HEK293 (cell line): ENCODE measurements around the gene ITPR2.

Source experiments
- CTCF ChIA-PET: fragments of 350-600 bp; formaldehyde crosslinking; extraction: SDS; loops from one replicate; lab custom pipeline; 2021; ENCODE audit warnings: antibody characterized with exemption; lab: Yijun Ruan, JAX
- POLR2A ChIA-PET: fragments of 300-600 bp; formaldehyde crosslinking; extraction: SDS; loops from one replicate; lab custom pipeline; 2020; ENCODE audit warnings: antibody characterized with exemption, inconsistent platforms; lab: Yijun Ruan, JAX
- H3K27ac ChIP-seq: fragments of 200-500 bp; sonication (Bioruptor generic); 2 replicates; pipeline ENCODE4 v1.5.1; 2014; ENCODE audit warnings: low read depth, low read length, control low read depth, inconsistent platforms; ENCODE audit errors: extremely low read depth
- H3K36me3 ChIP-seq, 2 experiments: fragments of 200-500 bp in 1 of 2; sonication (Bioruptor generic) in 1 of 2; 1 replicate in 1 of 2; 2 replicates in 1 of 2; pipeline ENCODE4 v1.5.1; 2014 to 2017; ENCODE audit warnings: inconsistent platforms in 2 of 2, low read length in 2 of 2; ENCODE audit not compliant: control insufficient read depth in 2 of 2, insufficient read depth in 1 of 2
- H3K4me1 ChIP-seq: fragments of 200-500 bp; sonication (Bioruptor generic); 2 replicates; pipeline ENCODE4 v1.5.1; 2014; ENCODE audit warnings: mild to moderate bottlenecking, low read length, inconsistent platforms; ENCODE audit not compliant: control insufficient read depth, insufficient read depth
- H3K4me3 ChIP-seq: 2 replicates; pipeline ENCODE4 v1.5.1; 2011; ENCODE audit warnings: low read depth, mild to moderate bottlenecking, control low read depth, low read length, moderate library complexity
- H3K9me3 ChIP-seq: fragments of 200-500 bp; sonication (Bioruptor generic); 2 replicates; pipeline ENCODE4 v1.5.1; 2014; ENCODE audit warnings: low read depth, low read length, inconsistent platforms; ENCODE audit not compliant: control insufficient read depth, insufficient read depth
- EGR2 ChIP-seq: fragments of 450-650 bp; formaldehyde crosslinking; IDR thresholded peaks from 2 replicates; pipeline ENCODE4 v1.5.1; 2016; ENCODE audit warnings: low read depth, missing biosample characterization, missing genetic modification characterization
- GLI2 ChIP-seq: fragments of 450-650 bp; formaldehyde crosslinking; IDR thresholded peaks from 2 replicates; pipeline ENCODE4; 2017; ENCODE audit warnings: missing biosample characterization, missing genetic modification characterization, low read depth, borderline replicate concordance
- HIC1 ChIP-seq: fragments of 450-650 bp; formaldehyde crosslinking; IDR thresholded peaks from 2 replicates; pipeline ENCODE4 v1.5.1; 2016; ENCODE audit warnings: missing biosample characterization, missing genetic modification characterization
- MEIS1 ChIP-seq: sonication (generic); formaldehyde crosslinking; IDR thresholded peaks from 2 replicates; pipeline ENCODE4 v1.8.1; 2022; ENCODE audit warnings: missing genetic modification reagents, mild to moderate bottlenecking, borderline replicate concordance
- SCRT1 ChIP-seq: fragments of 450-650 bp; formaldehyde crosslinking; IDR thresholded peaks from 2 replicates; pipeline ENCODE4 v1.5.1; 2016; ENCODE audit warnings: missing biosample characterization, missing genetic modification characterization, borderline replicate concordance
- WT1 ChIP-seq: fragments of 450-650 bp; formaldehyde crosslinking; IDR thresholded peaks from 2 replicates; pipeline ENCODE4 v1.5.1; 2016; ENCODE audit warnings: missing biosample characterization, missing genetic modification characterization
- YY1 ChIP-seq: fragments of 450-650 bp; formaldehyde crosslinking; IDR thresholded peaks from 2 replicates; pipeline ENCODE4 v1.5.1; 2018; ENCODE audit warnings: missing biosample characterization, missing genetic modification characterization
- ZFP41 ChIP-seq: fragments of 450-650 bp; formaldehyde crosslinking; IDR thresholded peaks from 2 replicates; pipeline ENCODE4 v1.5.1; 2016; ENCODE audit warnings: missing biosample characterization, missing genetic modification characterization, borderline replicate concordance
- ZFP69B ChIP-seq: fragments of 450-650 bp; formaldehyde crosslinking; IDR thresholded peaks from 2 replicates; pipeline ENCODE4 v1.5.1; 2016; ENCODE audit warnings: missing biosample characterization, missing genetic modification characterization
- ZNF114 ChIP-seq: fragments of 450-650 bp; formaldehyde crosslinking; IDR thresholded peaks from 2 replicates; pipeline ENCODE4 v1.5.0; 2017; ENCODE audit warnings: missing biosample characterization, missing genetic modification characterization
- ZNF155 ChIP-seq: fragments of 450-650 bp; formaldehyde crosslinking; IDR thresholded peaks from 2 replicates; pipeline ENCODE4 v1.5.1; 2016; ENCODE audit warnings: missing biosample characterization, missing genetic modification characterization
- ZNF157 ChIP-seq: fragments of 450-650 bp; formaldehyde crosslinking; IDR thresholded peaks from 2 replicates; pipeline ENCODE4 v1.5.1; 2016; ENCODE audit warnings: missing biosample characterization, missing genetic modification characterization
- ZNF16 ChIP-seq: fragments of 450-650 bp; formaldehyde crosslinking; IDR thresholded peaks from 2 replicates; pipeline ENCODE4 v1.5.1; 2016; ENCODE audit warnings: low read depth, missing biosample characterization, missing genetic modification characterization
- ZNF311 ChIP-seq: fragments of 450-650 bp; formaldehyde crosslinking; IDR thresholded peaks from 2 replicates; pipeline ENCODE4 v1.5.1; 2017; ENCODE audit warnings: missing biosample characterization, missing genetic modification characterization, borderline replicate concordance
- ZNF354C ChIP-seq: fragments of 450-650 bp; formaldehyde crosslinking; IDR thresholded peaks from 2 replicates; pipeline ENCODE4 v1.5.1; 2016; ENCODE audit warnings: missing biosample characterization, missing genetic modification characterization, low read depth, borderline replicate concordance
- ZNF423 ChIP-seq: fragments of 450-650 bp; formaldehyde crosslinking; IDR thresholded peaks from 2 replicates; pipeline ENCODE4 v1.5.1; 2016; ENCODE audit warnings: missing biosample characterization, missing genetic modification characterization
- ZNF510 ChIP-seq: fragments of 450-650 bp; formaldehyde crosslinking; IDR thresholded peaks from 2 replicates; pipeline ENCODE4 v1.5.1; 2018; ENCODE audit warnings: mild to moderate bottlenecking, missing genetic modification characterization, missing biosample characterization; ENCODE audit not compliant: insufficient replicate concordance
- ZNF514 ChIP-seq: fragments of 450-650 bp; formaldehyde crosslinking; IDR thresholded peaks from 2 replicates; pipeline ENCODE4 v1.5.1; 2016; ENCODE audit warnings: missing biosample characterization, missing genetic modification characterization
- ZNF626 ChIP-seq: fragments of 450-650 bp; sonication (Bioruptor Pico); formaldehyde crosslinking; IDR thresholded peaks from 2 replicates; pipeline ENCODE4 v1.5.1; 2018; ENCODE audit warnings: missing biosample characterization, missing genetic modification characterization, inconsistent platforms
- ZNF837 ChIP-seq: fragments of 450-650 bp; formaldehyde crosslinking; IDR thresholded peaks from 2 replicates; pipeline ENCODE4 v1.5.1; 2016; ENCODE audit warnings: missing biosample characterization, missing genetic modification characterization
- ZSCAN23 ChIP-seq: fragments of 450-650 bp; formaldehyde crosslinking; IDR thresholded peaks from 2 replicates; pipeline ENCODE4 v1.5.1; 2016; ENCODE audit warnings: missing biosample characterization, missing genetic modification characterization
- TF ChIP-seq, protein P1 (sequence below): fragments of 450-650 bp; formaldehyde crosslinking; IDR thresholded peaks from 2 replicates; pipeline ENCODE4 v1.5.1; 2016; ENCODE audit warnings: missing biosample characterization, missing genetic modification characterization
- TF ChIP-seq, protein P2 (sequence below): fragments of 450-650 bp; formaldehyde crosslinking; IDR thresholded peaks from 2 replicates; pipeline ENCODE4 v1.5.1; 2016; ENCODE audit warnings: missing biosample characterization, missing genetic modification characterization
- TF ChIP-seq, protein P3 (sequence below): fragments of 450-650 bp; formaldehyde crosslinking; IDR thresholded peaks from 2 replicates; pipeline ENCODE4 v1.5.1; 2016; ENCODE audit warnings: missing biosample characterization, missing genetic modification characterization

ITPR2 gene

GRCh38 chr12:26402648-26403047 lies 430.3 kb downstream of the ITPR2 start (continued):
- TF ChIP-seq ZNF626 (tag by site-specific recombination) (no peak), ZNF157 (tag by site-specific recombination) (no peak), ZNF510 (no peak), ZSCAN23 (no peak), GLI2 (no peak), ZNF16 (no peak), HIC1 (tag by site-specific recombination) (no peak), ZFP41 (tag by site-specific recombination) (no peak), ZNF514 (no peak)

DNA sequence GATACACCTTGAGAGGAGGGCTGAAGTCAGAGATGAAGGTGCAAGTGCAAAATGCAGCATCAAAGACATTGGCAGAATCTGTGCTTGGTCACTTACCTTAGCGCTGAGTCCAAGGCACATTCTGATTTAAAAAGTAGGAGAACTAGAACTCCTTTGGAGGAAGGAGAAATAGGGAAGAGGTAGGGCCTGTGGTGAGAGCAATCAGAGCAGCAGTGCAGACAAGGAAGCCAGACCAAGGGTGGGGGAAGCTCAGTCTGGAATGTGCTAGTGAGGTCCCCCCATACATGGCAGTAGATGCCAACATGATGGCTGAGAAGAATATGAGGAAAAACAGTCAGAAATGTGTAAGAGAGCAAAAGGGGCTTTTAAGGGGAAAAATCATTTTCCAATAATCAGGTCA lies 431.1 kb downstream of the ITPR2 start:
- Histone ChIP-seq H3K36me3 (no peaks in the 10 kb centered on the region), H3K4me3 (no peak overlapping the region), H3K4me1 (peaks cover 2% of the 10 kb centered on the region; the same call in 1 of the 2 replicates), H3K9me3 (no peaks in the 10 kb centered on the region), H3K27ac (no peak overlapping the region)
- ChIA-PET CTCF (no interaction called here), POLR2A (no interaction called here)
- TF ChIP-seq ZNF114 (no peak), YY1 (no peak), SCRT1 (no peak), ZNF354C (tag by site-specific recombination) (no peak), ZNF423 (no peak), EGR2 (tag by site-specific recombination) (no peak), ZNF837 (tag by site-specific recombination) (no peak), WT1 (tag by site-specific recombination) (no peak), ZNF311 (tag by site-specific recombination) (no peak), ZNF155 (no peak), MEIS1 (CRISPR knock-in tag) (no peak), ZFP69B (no peak)
- TF ChIP-seq, protein P1, sequence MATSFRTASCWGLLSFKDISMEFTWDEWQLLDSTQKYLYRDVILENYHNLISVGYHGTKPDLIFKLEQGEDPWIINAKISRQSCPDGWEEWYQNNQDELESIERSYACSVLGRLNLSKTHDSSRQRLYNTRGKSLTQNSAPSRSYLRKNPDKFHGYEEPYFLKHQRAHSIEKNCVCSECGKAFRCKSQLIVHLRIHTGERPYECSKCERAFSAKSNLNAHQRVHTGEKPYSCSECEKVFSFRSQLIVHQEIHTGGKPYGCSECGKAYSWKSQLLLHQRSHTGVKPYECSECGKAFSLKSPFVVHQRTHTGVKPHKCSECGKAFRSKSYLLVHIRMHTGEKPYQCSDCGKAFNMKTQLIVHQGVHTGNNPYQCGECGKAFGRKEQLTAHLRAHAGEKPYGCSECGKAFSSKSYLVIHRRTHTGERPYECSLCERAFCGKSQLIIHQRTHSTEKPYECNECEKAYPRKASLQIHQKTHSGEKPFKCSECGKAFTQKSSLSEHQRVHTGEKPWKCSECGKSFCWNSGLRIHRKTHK (tag by site-specific recombination): no peak
- TF ChIP-seq, protein P2, sequence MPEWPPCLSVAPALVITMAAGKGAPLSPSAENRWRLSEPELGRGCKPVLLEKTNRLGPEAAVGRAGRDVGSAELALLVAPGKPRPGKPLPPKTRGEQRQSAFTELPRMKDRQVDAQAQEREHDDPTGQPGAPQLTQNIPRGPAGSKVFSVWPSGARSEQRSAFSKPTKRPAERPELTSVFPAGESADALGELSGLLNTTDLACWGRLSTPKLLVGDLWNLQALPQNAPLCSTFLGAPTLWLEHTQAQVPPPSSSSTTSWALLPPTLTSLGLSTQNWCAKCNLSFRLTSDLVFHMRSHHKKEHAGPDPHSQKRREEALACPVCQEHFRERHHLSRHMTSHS (tag by site-specific recombination): no peak
- TF ChIP-seq, protein P3, sequence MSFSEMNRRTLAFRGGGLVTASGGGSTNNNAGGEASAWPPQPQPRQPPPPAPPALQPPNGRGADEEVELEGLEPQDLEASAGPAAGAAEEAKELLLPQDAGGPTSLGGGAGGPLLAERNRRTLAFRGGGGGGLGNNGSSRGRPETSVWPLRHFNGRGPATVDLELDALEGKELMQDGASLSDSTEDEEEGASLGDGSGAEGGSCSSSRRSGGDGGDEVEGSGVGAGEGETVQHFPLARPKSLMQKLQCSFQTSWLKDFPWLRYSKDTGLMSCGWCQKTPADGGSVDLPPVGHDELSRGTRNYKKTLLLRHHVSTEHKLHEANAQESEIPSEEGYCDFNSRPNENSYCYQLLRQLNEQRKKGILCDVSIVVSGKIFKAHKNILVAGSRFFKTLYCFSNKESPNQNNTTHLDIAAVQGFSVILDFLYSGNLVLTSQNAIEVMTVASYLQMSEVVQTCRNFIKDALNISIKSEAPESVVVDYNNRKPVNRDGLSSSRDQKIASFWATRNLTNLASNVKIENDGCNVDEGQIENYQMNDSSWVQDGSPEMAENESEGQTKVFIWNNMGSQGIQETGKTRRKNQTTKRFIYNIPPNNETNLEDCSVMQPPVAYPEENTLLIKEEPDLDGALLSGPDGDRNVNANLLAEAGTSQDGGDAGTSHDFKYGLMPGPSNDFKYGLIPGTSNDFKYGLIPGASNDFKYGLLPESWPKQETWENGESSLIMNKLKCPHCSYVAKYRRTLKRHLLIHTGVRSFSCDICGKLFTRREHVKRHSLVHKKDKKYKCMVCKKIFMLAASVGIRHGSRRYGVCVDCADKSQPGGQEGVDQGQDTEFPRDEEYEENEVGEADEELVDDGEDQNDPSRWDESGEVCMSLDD (tag by site-specific recombination): no peak
